GM21825 (cell line): ENCODE measurements around the gene ABCC5.

Experiments used
- ATAC-seq: cut with Tn5 transposase; IDR thresholded peaks from one replicate; pipeline ENCODE4 v1.9.1; 2021; ENCODE audit warnings: mild to moderate bottlenecking, moderate library complexity; ENCODE audit not compliant: unreplicated experiment

Gene ABCC5

DNA sequence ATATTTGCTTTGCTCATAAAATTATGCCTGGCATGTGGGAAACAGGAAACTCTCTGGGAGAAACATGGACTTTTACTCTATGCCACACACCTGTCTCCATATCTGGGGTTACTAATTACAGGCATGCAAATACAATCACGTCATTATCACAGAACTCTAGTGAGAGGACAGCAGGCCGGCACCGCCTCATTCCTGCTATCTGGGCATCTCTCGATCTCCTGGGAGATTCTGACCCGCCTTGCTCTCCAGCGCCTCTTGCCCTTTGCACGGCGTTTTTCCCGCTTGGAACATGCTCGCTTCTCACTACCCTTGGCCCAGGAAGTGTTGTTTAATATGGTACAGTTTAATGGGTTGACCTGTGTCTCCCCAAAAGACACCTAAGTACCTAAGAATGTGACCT, 87.6 kb downstream of the ABCC5 start:
- no peak for ATAC-seq

DNA sequence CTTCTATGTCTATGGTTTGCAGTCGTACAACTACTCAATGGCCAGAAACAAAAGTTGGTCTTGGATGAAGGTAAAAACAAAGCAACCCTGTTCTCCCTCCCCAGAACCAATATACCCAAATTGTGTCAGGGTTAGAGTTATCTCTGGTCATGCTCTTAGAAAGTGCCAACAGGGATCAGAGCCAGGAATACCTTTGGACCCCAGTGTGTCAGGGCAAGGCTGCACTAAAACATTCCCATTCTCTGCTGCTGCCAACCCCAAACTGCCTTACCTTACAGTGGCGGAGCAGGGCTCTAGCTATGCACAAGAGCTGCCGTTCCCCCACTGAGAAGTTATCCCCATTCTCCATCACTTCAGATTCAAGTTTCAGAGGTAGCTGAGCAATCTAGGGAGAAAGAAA, 90.6 kb downstream of the ABCC5 start:
- no peak for ATAC-seq

DNA sequence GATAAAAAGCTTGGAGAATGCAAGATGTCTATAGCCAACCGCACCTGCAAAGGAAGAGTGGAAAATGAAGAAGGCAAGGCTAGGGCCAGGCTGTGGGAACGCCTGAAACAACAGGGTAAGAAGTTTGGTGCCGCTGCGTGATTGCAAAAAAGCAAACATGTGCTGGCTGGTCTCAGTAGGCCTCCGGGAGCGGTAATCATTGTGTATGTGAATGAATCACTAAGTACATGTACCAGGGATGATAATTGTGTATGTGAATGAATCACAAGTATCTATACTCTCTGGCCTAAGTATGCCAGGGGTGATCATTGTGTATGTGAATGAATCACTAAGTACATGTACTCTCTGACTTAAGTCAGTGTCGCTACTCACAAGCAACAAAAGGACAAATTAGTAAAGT, 92.7 kb downstream of the ABCC5 start:
- no peak for ATAC-seq

DNA sequence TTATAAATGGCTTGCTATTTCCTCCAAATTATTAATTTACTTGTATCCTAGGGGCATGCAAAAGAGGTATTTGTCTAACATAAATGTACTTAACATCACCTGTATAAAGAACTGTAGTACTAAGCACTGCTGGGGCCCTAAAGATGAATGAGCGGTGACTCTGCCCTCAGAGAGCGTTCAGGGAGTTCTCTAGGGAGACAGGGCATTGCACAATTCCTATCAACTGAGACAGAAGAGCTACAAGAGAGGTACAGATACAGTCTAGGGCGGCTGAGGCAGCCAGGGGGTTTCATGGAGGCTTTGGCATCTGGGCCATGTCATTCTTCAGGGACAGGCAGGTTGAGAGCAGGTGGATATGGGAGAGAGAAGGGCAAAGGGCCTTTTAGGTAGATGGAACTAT, 93.1 kb downstream of the ABCC5 start:
- ATAC-seq = no peak

DNA sequence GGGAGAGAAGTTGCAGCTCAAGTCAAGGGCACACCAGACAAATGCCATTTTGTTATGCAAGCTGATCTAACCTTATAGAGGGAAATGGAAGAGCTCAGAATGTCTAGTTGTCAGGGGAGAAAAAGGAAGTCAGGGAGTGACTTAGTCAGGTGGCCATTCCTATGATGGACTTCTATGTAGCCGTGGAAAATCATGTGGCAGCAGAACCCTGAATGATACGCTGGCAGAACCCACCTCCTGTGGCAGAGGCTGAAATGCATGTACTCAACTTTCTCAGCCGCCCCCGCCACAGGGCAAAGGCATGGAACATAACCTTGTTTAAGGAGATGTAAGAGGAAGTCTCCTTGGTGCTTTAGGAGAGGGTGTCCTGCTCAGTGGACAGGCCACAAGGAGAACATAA, 95.3 kb downstream of the ABCC5 start:
- ATAC-seq = no peak

DNA sequence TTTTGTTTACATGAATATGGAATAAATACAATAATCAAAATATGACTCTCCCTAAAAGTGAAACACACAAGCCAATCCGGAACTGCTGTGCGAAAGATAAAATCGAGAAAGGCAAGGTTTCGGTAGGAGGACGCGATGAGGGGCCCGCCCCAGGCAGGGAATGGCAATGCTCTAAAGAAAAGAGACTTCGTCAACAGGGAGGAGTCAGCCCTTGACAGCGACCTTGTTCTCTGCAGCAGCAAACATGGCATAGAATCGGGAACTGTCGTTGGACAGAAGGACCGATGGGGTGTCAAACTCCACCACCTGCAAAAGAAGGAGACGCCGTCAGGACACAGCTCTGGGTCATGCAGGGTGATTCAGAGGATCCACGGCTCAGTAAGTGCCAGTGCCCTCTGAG, 96.6 kb downstream of the ABCC5 start:
- ATAC-seq = no peak

DNA sequence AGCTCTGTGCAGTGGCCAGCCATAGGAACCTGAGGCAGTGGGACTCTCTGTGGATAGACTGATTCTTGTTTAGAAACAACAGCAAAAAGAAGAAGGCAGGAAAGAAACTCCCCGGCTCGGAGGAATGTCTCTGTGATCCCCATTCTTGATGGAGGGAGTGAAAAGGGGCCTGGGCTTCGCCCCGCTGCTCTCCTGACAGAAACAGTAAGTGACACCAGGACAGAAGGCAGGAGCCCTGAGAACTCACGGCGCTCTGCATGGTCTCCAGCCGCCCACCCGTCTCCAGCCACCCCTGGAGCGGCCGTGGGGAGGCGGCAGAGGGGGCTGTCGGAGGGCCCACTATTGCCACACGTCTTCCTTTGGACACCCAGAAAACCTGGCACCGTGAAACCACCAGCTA, 97.3 kb downstream of the ABCC5 start:
- ATAC-seq = no peak

DNA sequence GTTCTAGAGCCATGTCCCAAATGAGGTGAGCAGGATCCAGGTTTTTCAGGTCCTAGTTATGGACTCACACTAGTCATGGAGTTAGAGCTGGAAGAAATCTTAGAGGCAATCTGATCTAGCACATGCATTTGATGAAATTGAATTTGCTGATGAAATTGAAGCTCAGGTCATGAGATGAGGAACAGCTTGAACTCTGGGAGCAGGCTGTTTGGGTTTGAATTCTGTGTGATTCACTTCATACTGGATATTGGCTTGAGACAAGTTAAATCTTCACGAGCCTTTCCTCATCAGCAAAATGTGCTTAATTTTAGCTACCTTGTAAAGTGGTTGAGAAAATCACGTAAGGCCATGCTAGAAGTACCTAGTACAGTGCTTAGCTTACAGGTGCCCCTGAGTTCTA, 99.5 kb downstream of the ABCC5 start:
- no peak for ATAC-seq

DNA sequence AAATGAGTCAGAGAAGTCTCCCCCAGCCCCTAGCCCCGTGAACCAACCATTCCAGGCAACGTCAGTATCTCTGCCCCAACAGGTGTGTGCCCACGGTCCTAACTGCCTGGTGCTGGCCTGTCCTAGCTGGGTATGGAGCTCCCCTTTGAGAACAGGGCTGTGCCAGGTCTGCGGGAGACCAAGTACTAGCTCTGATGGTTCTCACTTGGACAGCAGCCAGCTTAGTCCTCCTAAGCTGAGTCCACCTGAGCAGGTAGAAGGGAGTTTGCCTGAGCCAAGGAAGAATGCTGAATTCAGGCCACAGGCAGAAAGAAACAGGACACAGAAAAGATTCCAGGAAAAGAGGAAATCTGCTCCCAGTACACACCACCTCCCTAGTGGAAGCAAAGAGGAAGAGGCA, 99.9 kb downstream of the ABCC5 start:
- ATAC-seq = no peak

DNA sequence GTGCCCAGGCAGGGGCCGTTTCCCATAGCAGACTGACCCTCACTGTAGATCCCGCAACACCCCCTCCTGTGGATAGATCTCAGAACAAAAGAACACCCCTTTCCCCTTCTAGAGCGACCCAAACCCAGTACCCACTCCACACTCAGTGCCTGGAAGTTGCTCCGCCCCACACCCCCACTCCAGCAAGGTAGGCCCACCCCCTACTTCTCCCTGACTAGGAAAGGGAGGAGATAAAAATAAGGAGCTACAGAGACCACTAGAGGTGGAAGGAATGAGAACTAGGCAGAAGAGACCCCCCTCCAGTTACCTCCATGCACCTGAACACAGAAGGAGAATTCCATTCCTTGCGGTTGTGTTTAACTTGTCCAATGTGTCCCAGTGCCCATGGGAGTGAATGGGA, 102.8 kb downstream of the ABCC5 start:
- no peak for ATAC-seq

DNA sequence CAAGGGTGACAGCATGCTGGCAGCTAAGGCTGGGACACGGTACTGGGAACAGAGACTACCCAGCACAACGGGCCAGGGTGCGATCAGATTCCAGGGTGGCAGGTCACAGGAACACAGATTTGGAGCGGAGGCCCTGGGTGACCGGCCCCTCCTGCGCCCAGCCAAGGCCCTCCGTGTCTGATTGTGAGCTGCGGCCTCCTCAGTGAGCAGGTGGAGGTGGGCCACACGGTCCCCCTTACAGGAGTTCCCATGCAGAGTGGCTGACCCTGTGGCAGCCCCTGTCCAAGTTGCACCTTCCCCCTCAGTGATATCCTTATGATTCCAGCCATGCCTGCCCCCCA, 104.1 kb downstream of the ABCC5 start:
- no peak for ATAC-seq

DNA sequence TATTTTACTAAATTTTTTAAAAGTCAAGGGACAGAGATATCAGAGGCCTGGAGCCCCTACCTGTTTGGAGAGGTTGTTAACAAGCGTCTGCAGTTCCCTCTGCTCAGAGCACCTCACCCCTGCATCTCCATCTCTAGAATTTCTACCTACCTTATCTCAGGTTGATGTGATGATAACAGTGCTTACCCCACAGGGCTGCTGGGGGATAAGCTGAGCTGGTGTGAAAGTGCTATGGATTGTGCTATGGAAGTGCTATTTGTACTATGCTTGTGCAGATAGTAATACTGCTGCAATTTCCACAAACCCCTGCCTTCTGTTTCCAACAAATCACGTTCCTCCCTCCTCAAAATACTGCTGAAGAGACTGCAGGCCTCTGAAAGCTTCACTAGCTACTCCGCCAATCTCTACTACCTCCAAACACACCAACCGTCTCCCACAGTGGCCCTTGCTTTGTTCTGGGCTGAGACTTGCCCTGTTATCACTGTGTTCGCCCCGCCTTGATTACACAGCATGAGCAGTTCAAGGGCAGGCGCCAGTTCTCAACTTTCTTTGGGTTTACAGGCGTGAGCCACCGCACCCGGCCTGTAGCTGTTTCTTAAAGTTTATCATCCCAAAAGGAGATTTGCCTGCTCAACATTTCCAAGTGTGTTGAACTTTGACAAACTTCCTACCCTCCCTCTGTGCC, 104.6 kb downstream of the ABCC5 start:
- ATAC-seq = no peak

DNA sequence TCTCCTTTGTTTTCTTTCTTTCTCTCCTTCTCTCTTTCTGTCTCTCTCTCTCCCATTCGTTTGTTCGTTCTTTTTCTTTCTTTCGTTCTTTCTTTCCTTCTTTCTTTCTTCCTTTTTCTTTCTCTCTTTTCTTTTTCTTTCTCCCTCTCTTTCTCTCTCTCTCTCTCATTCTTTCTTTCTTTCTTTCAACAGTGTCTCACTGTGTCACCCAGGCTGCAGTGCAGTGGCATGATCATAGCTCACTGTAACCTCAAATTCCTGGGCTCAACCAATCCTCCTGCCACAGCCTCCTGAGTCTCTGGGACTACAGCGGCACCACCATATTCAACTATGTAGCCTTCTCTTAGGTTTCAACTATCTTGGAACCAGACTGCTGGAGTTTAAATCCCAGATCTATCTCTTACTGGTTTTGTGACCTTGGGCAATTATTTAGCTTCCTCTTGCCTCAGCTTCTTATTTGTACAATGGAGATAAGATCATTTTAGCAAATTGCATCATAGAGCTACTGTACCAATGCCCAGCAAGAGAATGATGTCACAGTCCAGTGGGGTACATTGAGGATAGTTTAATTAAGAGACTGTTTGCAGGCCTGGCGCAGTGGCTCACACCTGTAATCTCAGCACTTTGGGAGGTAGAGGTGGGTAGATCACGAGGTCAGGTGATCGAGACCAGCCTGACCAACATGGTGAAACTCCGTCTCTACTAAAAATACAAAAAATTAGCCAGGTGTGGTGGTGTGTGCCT, 105.7 kb downstream of the ABCC5 start:
- ATAC-seq = no peak

DNA sequence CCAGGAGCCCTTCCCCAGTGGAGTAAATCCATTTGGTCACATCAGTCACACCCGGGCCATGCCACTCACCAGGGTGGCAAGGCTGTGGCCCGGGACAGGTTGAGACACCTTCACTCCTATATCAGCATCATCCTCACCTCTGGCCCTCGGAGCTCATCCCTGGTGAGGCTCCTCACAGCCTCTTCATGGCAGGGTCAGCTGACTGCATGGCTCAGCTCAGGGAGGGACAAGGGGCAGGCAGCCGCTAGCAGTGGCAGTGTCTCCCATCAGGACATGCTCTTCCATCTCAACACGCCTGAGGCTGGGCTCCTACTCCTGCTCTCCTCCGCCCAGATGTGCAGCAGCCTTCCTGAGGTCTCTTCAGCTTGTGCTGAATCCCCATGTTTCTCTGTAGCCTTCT, 106.6 kb downstream of the ABCC5 start:
- ATAC-seq = no peak

DNA sequence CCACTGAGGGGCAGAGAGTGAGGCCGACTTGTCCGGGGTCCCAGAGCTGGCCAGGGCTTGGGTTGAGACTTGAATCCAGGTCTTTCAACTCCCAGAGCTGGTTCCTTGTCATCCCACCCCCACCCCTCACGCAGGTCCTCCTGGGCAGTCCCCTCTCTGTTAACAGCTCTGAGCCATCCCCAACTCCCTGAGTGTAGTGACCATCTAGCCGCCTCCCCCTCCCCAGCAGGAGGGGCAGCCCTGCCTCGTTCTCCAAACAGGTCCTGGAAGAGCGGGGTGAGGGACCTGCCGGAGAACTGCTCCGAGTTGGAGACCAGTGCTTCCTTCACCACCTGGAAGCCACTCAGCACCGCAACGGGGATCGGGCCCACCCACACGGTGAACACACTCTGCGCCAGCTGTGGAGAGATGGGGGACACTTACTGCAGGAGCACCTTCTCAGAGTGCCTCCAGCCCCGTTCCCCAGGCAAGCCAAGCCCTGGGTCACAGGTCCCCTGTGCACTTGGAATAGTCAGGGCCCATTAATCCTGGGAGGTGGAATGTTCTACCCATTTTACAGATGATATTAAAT, 108.6 kb downstream of the ABCC5 start:
- no peak for ATAC-seq

DNA sequence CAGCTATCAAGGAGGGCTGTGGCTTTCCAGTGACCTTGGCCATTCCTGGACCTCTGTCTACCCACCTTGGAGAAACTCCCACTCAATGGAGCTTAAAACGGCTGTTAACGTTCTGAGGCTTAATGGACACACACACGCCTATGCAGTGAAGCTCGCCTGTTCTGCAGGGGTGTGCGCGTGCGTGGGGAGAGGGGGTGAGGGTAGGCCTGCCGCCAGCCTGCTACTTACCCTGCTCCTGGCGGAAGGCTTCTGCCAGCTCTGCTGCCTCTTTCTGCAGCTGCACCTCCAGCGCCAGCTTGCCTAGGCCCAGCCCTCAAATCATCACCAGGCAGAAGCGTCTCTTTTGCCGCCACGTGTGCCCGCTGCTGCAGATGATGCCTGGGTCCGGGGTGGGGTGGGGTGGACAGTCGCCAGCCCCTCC, 109.8 kb downstream of the ABCC5 start:
- ATAC-seq = no peak

DNA sequence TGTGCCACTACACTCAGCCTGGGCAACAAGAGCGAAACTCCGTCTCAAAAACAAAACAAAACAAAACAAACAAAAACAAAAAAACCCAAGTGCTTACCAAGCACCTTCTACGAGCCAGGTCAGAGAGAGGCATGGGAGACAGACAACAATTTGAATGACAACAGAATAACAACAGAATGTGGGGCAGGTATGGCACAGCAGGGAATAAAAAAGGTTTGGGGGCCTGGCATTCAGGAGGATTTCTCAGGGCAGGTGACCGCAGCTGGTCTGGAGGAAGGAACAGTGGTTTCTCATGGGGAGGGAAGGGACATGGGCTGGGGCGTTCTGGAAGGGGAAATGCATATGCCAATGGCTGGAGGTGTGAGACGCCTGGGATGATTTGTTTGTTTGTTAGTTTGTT, 110.5 kb downstream of the ABCC5 start:
- no peak for ATAC-seq

DNA sequence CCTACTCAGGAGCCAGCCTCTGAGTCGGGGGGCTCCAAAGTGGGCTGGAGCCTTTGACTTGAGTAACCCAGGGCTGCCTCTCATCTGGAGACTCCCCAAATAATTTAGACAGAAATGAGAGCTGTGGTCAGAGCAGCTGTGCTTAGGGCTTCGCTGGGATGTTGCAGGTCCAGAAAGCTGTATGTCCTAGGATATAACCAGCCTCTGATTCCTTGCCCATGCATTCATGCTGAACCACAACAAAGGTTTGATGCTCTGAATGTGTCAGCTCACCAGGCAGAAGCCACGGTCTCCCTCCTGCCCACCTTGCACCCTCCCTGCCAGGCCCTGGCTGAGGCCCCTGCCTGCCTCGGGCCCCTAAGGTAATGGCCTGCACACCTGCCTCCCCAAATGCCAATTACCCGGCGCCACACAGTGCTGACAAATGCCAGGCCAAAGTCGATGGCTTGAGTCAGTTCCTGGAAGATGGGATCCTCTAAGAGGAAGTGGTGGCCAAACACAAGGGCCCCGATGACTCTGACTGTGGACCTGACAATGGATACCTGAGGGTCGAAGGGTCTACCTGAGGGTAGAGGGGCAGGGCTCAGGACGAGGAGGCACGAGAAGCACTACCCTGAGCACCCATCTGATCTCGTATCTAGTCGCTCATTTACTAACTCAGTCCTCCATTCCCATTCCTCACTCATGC, 111.3 kb downstream of the ABCC5 start:
- no peak for ATAC-seq

DNA sequence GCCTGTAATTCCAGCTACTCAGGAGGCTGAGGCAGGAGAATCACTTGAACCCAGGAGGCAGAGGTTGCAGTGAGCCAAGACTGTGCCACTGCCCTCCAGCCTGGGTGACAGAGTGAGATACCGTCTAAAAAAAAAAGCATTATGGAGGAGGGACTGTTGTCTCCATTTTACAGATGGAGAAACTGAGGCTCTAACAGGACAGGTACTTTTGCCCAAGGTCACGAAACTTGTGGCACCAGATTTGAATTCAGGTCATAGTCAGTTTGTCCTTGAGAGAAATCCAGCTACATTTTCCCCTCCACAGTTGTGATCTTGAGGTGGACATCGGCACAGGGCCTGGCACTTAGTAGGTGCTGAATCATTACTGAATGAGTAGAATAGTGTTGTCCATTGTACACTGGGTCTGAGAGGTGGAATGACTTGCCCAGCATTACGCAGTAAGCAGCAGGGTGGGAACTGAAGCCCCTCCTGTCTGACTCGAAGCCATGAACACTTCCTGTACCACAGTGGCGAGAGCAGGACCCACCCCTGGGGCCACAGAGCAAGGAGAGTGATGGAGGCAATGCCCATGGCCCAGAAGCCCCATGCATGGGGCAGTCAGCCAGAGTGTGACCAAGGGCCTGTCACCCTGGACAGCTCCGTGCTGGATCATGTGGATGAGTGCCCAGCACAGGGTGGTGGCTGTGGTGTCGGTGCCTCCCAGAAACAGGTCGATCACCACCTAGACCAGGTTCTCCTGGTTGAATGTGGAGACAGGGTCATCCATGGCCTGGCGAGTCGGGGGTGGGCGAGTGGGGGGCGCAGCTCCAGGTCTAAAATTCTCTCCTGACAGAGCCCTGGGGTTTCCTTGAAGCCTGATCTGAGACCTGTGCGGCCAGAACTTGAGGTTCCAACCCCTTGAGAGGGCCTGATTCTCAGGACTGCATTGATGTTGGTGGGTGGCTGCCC, 112.6 kb downstream of the ABCC5 start:
- no peak for ATAC-seq

DNA sequence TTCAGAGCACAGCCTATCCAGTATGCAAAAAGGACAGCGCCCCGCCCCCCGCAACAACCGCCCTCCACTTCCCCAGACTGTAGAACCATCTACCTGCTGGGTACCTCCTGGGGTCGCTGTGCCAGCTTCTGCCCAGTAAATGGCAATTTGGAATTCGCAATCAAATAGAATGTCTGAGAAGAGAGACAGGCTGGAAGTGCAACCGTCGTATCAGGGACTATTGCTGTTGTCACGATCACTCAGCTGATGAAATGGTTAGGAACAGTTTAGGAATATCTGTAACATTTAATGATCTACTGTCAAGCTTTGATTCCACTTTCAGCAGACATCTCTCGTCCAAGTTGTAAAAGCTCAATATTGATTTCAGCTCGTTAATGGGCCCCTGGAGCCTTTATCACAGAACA, 119.7 kb downstream of the ABCC5 start:
- ATAC-seq = no peak

DNA sequence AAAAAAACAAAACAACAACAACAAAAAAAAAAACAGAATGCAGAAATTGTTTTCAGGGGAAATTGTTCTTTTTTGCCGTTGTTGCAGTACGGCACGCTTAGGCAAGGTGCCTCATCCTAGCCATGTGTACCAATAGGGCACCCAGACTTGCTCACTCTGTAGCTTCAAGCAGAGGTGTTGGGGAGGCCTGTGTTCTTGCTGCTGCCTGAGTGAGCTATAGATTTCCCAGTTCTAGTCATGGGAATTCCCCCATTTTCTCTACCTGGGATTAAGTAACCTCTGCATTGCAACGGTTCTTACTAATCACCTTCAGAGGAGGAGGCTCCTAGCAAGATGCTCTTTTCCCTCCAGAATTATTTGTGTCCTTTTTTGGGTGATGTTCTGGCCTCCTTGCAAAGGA, 120.1 kb downstream of the ABCC5 start:
- no peak for ATAC-seq
